BLaER1 treated with 17β-estradiol and CSF1 and Interleukin-3, amounts not matched to agents 10 nM and 100 nM (cell line): ENCODE results near the gene TFIP11.

ENCODE experiments used
- H3K27ac ChIP-seq, 11 experiments: shearing (Covaris generic); formaldehyde crosslinking; 2 replicates each; pipeline ENCODE4 v1.8.1; 2022
- H3K27me3 ChIP-seq, 11 experiments: shearing (Covaris generic); formaldehyde crosslinking; 2 replicates each; pipeline ENCODE4 v1.8.1; 2022
- H3K36me3 ChIP-seq, 11 experiments: shearing (Covaris generic); formaldehyde crosslinking; 2 replicates each; pipeline ENCODE4 v1.8.1; 2022
- H3K4me1 ChIP-seq, 10 experiments: shearing (Covaris generic); formaldehyde crosslinking; 2 replicates each; pipeline ENCODE4 v1.8.1; 2022
- H3K4me2 ChIP-seq, 11 experiments: shearing (Covaris generic); formaldehyde crosslinking; 2 replicates each; pipeline ENCODE4 v1.8.1; 2022
- H3K4me3 ChIP-seq, 10 experiments: shearing (Covaris generic); formaldehyde crosslinking; 2 replicates each; pipeline ENCODE4 v1.8.1; 2022
- H3K9ac ChIP-seq, 11 experiments: shearing (Covaris generic); formaldehyde crosslinking; 2 replicates each; pipeline ENCODE4 v1.8.1; 2022
- H3K9me3 ChIP-seq, 11 experiments: shearing (Covaris generic); formaldehyde crosslinking; replicated peaks in 1 of 11; 2 replicates each; pipeline ENCODE4 v1.8.1; 2022
- H4K20me1 ChIP-seq, 11 experiments: shearing (Covaris generic); formaldehyde crosslinking; 2 replicates each; pipeline ENCODE4 v1.8.1; 2022
- Cebpa-rat ChIP-seq, 11 experiments: shearing (Covaris generic); IDR thresholded peaks; 2 replicates each; pipeline ENCODE4 v1.8.1; 2022

The TFIP11 gene

DNA sequence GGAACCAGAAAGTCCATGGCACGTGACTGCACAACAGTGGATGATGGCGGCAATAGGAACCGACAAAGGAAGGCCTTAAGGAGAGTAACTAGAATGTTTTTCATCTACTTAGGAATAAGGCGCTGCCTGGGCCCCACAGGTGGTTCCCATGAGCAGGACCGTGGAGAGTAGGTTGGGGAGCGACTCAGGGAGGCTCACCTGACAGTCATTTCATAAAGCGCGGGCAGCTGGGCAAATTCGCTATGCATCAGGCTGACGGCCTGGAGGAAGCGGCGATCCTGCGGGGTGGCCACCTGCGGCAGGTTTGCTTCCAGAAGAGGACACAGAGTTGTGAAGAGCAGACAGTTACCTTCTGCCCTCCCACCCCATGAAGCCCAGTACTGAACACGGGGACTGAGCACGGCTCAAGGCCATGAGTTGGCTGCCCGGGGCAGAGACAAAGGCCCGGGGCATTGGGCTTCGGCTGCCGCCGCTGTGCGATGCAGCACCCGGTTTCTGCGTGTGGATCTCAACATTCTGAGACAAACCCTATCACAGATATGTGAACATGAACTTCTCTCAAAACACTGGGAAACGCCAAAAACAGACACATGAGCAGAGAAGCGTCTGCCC, 54.5 kb downstream of the TFIP11 start:
- Histone ChIP-seq H3K4me1 (peaks cover 2 to 24% (median 12%) of the 10 kb centered on the region in 10 experiments; a peak in 17 of 20 replicates), H3K36me3 (peaks cover 80 to 92% (median 90%) of the 10 kb centered on the region in 11 experiments), H3K4me2 (no peak overlapping the region), H3K27me3 (no peaks in the 10 kb centered on the region), H3K27ac (peak overlapping the region in 5 of 11 experiments; percentile 0 to 32 (median 23); a peak in 3 of 22 replicates), H4K20me1 (peaks cover 16 to 91% (median 78%) of the 10 kb centered on the region in 11 experiments; a peak in 21 of 22 replicates), H3K4me3 (no peak overlapping the region), H3K9ac (peak overlapping the region in 2 of 11 experiments; percentile 3 to 31; a peak in 2 of 22 replicates), H3K9me3 (no peaks in the 10 kb centered on the region)
- TF ChIP-seq Cebpa-rat (IDR thresholded peaks at IDR 0.05), result no peak

- H3K4me3 ChIP-seq, result no peak overlapping the region
- peaks cover 78 to 90% (median 83%) of the 10 kb centered on the region in 11 experiments for H3K36me3 ChIP-seq
- H3K27ac ChIP-seq, result peak overlapping the region in 1 of 11 experiments; percentile 34; a peak in 1 of 22 replicates
- H3K9me3 ChIP-seq, result no peaks in the 10 kb centered on the region
- H3K9ac ChIP-seq, result peak overlapping the region in 1 of 11 experiments; percentile 33; a peak in 1 of 22 replicates
- peaks cover 0 to 12% (median under 1%) of the 10 kb centered on the region in 10 experiments; a peak in 6 of 20 replicates for H3K4me1 ChIP-seq
- no peak overlapping the region for H3K4me2 ChIP-seq
- no peaks in the 10 kb centered on the region for H3K27me3 ChIP-seq
- no peak for TF ChIP-seq Cebpa-rat (IDR thresholded peaks at IDR 0.05)
- H4K20me1 ChIP-seq, result peaks cover 6 to 91% (median 70%) of the 10 kb centered on the region in 11 experiments; a peak in 18 of 22 replicates
These were observed 58.3 kb downstream of the TFIP11 start for GRCh38 chr22:26453812-26454500.

DNA sequence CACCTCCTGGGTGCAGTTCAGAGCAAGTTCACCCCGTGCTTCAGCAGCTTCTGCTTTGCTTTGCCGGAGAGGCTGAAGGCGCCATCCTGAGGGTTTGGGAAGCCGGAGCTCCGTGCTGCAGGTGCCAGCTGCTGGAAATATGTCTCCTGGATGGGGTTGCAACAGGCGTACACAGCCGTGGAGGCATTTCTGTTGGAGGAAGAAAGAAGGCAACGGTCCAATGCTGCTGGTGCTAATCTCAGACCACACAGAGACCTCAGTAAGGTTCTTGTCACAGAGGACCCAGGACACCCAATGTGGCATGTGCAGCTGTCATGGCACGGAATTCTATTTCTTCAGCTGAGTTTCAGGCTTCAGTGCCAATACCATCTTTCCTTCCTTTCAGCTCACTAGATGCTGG, 59.1 kb downstream of the TFIP11 start:
- no peak overlapping the region; a peak in 1 of 22 replicates for H3K27ac ChIP-seq

DNA sequence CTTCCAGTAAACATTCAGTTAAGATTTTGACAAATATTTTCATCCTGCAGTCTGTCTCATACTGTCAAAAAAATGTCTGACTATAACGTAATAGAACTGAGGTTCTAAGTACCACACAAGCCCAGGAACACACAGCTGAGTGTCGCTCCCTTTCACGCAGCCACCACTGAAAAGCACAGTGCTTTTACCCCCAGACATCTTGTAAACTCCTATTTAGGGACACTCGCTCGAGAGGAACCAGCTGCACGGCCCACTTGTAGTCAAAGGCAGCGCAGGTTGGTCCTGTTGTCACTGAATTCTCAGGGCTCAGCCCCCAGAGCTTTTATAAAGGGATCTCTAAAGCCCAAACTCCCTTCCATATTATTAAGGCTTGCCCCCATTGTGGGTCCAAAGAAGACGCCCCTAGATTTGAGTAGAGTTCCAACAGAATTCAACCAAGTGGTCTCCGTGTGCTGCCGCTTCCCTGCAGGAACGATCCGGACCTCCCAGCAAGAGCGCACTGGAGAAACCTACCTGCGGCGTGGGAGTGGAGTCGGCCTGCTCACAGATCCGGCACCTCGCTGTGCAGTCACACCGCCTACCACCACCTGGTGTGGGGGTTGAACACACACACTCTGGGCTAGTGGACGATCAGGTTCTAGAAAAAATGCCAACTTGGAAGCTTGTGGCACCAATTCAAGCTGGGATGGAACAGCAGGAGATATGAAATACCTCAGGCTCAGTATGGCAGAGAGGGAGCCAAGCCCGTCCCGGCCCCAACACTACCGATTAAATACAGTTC, 59.8 kb downstream of the TFIP11 start:
- peaks cover 0 to 21% (median 9%) of the 10 kb centered on the region in 10 experiments; a peak in 8 of 20 replicates for H3K4me1 ChIP-seq
- H3K27me3 ChIP-seq, result no peaks in the 10 kb centered on the region
- no peaks in the 10 kb centered on the region for H3K9me3 ChIP-seq
- H3K36me3 ChIP-seq, result peaks cover 63 to 75% (median 68%) of the 10 kb centered on the region in 11 experiments
- TF ChIP-seq Cebpa-rat (IDR thresholded peaks at IDR 0.05), result no peak
- H3K4me2 ChIP-seq, result no peak overlapping the region
- peaks cover 6 to 91% (median 70%) of the 10 kb centered on the region in 11 experiments; a peak in 19 of 22 replicates for H4K20me1 ChIP-seq
- H3K4me3 ChIP-seq, result no peak overlapping the region
- H3K27ac ChIP-seq, result no peak overlapping the region
- H3K9ac ChIP-seq, result peak overlapping the region in 1 of 11 experiments; percentile 10; a peak in 2 of 22 replicates

More for the DNA sequence above, 59.1 kb downstream of the TFIP11 start:
- Histone ChIP-seq H3K4me3 (no peak overlapping the region), H3K27me3 (no peaks in the 10 kb centered on the region), H3K4me2 (no peak overlapping the region), H3K4me1 (peaks cover 0 to 15% (median 2%) of the 10 kb centered on the region in 10 experiments; a peak in 6 of 20 replicates), H3K9ac (peak overlapping the region in 1 of 11 experiments; percentile 33; a peak in 2 of 22 replicates), H4K20me1 (peaks cover 6 to 91% (median 70%) of the 10 kb centered on the region in 11 experiments; a peak in 19 of 22 replicates), H3K9me3 (no peaks in the 10 kb centered on the region), H3K36me3 (peaks cover 70 to 83% (median 76%) of the 10 kb centered on the region in 11 experiments)
- TF ChIP-seq Cebpa-rat (IDR thresholded peaks at IDR 0.05), result no peak

- Histone ChIP-seq H3K27ac (no peak overlapping the region; a peak in 1 of 22 replicates), H3K4me3 (no peak overlapping the region), H3K4me2 (no peak overlapping the region), H3K27me3 (no peaks in the 10 kb centered on the region), H4K20me1 (peaks cover 6 to 90% (median 77%) of the 10 kb centered on the region in 11 experiments; a peak in 20 of 22 replicates), H3K9ac (no peak overlapping the region), H3K4me1 (peaks cover 0 to 28% (median 9%) of the 10 kb centered on the region in 10 experiments; a peak in 8 of 20 replicates), H3K36me3 (peaks cover 47 to 58% (median 53%) of the 10 kb centered on the region in 11 experiments), H3K9me3 (no peaks in the 10 kb centered on the region)
- TF ChIP-seq Cebpa-rat (IDR thresholded peaks at IDR 0.05), result no peak
These were observed 61.7 kb downstream of the TFIP11 start for GRCh38 chr22:26450453-26451185.

DNA sequence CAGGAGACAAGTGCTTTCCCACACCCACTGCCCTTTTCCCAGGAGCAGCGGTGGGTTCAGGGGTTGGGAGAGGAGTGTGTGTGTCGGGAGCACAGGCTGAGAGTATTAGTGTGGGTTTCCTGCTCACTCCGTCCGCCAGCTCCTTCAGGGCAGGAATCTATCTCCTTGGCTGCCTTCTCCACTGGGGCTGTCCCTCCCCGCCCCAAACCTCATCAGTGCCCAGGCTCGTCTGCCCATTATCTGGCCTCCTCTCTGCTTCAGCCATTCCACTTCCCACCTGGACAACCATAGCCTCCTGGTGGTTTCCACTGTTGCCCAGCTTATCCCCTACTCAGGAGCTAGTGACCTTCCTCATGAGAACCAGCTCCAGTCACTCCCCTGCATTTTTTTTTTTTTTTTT, 63.3 kb downstream of the TFIP11 start:
- H3K9ac ChIP-seq, result no peak overlapping the region
- peaks cover 41 to 68% (median 53%) of the 10 kb centered on the region in 11 experiments for H3K36me3 ChIP-seq
- no peak for TF ChIP-seq Cebpa-rat (IDR thresholded peaks at IDR 0.05)
- H4K20me1 ChIP-seq, result peaks cover 5 to 100% (median 88%) of the 10 kb centered on the region in 11 experiments; a peak in 20 of 22 replicates
- peaks cover 0 to 27% (median 9%) of the 10 kb centered on the region in 10 experiments; a peak in 8 of 20 replicates for H3K4me1 ChIP-seq
- H3K27ac ChIP-seq, result peak overlapping the region in 3 of 11 experiments; percentile 11 to 51 (median 34); a peak in 2 of 22 replicates
- no peak overlapping the region for H3K4me2 ChIP-seq
- no peak overlapping the region for H3K4me3 ChIP-seq
- no peaks in the 10 kb centered on the region for H3K9me3 ChIP-seq
- H3K27me3 ChIP-seq, result no peaks in the 10 kb centered on the region

- no peaks in the 10 kb centered on the region for H3K9me3 ChIP-seq
- no peak for TF ChIP-seq Cebpa-rat (IDR thresholded peaks at IDR 0.05)
- H4K20me1 ChIP-seq, result peaks cover 0 to 100% (median 88%) of the 10 kb centered on the region in 11 experiments; a peak in 20 of 22 replicates
- no peak overlapping the region for H3K4me3 ChIP-seq
- H3K4me1 ChIP-seq, result peaks cover 0 to 27% (median 9%) of the 10 kb centered on the region in 10 experiments; a peak in 8 of 20 replicates
- H3K27me3 ChIP-seq, result no peaks in the 10 kb centered on the region
- H3K36me3 ChIP-seq, result peaks cover 35 to 68% (median 53%) of the 10 kb centered on the region in 11 experiments
- H3K4me2 ChIP-seq, result no peak overlapping the region
- no peak overlapping the region for H3K27ac ChIP-seq
- 0 out of 22 replicates have a peak overlapping the region, but pooled peaks of 1 of the 11 experiments have one; percentile 18 for H3K9ac ChIP-seq
These were observed 63.9 kb downstream of the TFIP11 start for GRCh38 chr22:26448334-26448733.
